Measurements from ENCODE around the gene SEMA3B.

SEMA3B gene

DNA sequence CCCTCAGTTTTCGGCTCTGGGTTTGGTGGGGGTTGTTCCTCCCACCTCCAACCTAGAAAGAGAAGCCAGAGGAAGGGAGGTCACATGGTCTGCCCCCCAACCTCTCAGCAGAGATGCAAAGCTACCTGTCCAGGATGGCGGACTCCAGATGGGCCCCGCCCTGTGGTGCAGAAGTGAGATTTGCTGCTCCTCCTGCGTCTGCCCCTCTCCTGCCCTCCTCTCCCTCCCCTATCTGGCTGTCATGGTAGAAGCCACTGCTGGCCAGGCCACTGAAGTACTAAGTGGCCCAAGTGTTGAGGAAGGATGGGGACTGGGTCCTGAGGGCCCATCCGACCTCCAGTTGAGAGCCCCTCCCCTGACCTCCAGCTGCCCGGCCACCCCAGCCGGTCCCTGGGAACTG, 2.1 kb upstream of the SEMA3B start:
- no peaks in the 10 kb centered on the region for H3K79me2 ChIP-seq (ENCODE audit: control insufficient read depth, low read length)
- no peaks in the 10 kb centered on the region for H3K36me3 ChIP-seq (ENCODE audit: control insufficient read depth, low read length)
- H3K27me3 ChIP-seq (ENCODE audit: control insufficient read depth, low read length), result peaks cover 35% of the 10 kb centered on the region
- no peaks in the 10 kb centered on the region for H3F3A ChIP-seq (ENCODE audit: control insufficient read depth, insufficient read depth)
- H4K20me1 ChIP-seq (ENCODE audit: control insufficient read depth, insufficient read depth, low read depth, low read length), result no peaks in the 10 kb centered on the region
- no peak overlapping the region for H3K4me2 ChIP-seq (ENCODE audit: low read length)
- H3K9me2 ChIP-seq (replicated peaks; ENCODE audit: control insufficient read depth, low read length), result no peaks in the 10 kb centered on the region
- no peaks in the 10 kb centered on the region for H3K9me3 ChIP-seq (ENCODE audit: control insufficient read depth, insufficient read depth, low read length)
- no peak overlapping the region for H3K27ac ChIP-seq (ENCODE audit: low read depth, low read length)
- TF ChIP-seq, protein P1, sequence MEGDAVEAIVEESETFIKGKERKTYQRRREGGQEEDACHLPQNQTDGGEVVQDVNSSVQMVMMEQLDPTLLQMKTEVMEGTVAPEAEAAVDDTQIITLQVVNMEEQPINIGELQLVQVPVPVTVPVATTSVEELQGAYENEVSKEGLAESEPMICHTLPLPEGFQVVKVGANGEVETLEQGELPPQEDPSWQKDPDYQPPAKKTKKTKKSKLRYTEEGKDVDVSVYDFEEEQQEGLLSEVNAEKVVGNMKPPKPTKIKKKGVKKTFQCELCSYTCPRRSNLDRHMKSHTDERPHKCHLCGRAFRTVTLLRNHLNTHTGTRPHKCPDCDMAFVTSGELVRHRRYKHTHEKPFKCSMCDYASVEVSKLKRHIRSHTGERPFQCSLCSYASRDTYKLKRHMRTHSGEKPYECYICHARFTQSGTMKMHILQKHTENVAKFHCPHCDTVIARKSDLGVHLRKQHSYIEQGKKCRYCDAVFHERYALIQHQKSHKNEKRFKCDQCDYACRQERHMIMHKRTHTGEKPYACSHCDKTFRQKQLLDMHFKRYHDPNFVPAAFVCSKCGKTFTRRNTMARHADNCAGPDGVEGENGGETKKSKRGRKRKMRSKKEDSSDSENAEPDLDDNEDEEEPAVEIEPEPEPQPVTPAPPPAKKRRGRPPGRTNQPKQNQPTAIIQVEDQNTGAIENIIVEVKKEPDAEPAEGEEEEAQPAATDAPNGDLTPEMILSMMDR (IDR thresholded peaks at IDR 0.05; ENCODE audit: low read depth, low read length, poor library complexity, severe bottlenecking), result no peak
- no peak for TF ChIP-seq EZH2phosphoT487 (IDR thresholded peaks at IDR 0.05; ENCODE audit: borderline replicate concordance, low read length)
- no peaks in the 10 kb centered on the region for H3K4me1 ChIP-seq (ENCODE audit: control insufficient read depth, low read length)
- H3K4me3 ChIP-seq (ENCODE audit: low read length), result no peak overlapping the region

DNA sequence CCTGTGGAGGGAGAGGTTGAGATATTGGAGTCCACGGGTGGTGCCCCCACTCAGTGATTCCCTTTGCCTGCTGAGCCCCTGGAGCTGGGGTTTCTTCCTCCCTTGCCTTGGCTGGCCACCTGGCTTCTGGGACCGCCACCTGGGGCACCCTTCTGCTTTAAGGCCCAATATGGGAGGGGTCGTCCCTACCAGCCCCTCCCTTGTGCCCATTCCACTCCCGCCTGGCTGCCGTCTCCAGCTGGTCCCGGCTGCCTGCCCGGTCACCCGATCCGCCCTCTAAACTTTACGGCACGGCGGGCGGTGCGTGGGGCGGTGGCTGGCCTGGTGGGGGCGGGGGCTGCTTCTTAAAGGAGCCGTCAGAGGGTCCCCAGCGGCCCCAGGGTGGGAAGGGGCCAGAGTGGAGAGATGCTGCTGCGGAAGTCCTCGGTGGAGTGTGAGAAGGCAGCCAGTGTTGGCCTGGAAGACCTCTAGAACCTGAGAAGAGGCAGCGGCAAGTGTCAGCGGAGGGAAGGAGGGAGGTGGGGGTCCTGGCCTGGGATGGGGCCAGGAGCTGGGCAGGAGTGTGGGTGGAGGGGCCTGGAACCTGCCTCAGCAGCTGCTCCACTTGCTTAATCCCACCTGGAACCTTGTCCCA, 1.6 kb upstream of the SEMA3B start:
- no peaks in the 10 kb centered on the region for H3K4me1 ChIP-seq (ENCODE audit: control insufficient read depth, low read length)
- no peak overlapping the region for H3K4me3 ChIP-seq (ENCODE audit: low read length)
- no peaks in the 10 kb centered on the region for H3F3A ChIP-seq (ENCODE audit: control insufficient read depth, insufficient read depth)
- H3K4me2 ChIP-seq (ENCODE audit: low read length), result no peak overlapping the region
- H3K36me3 ChIP-seq (ENCODE audit: control insufficient read depth, low read length), result no peaks in the 10 kb centered on the region
- H3K27me3 ChIP-seq (ENCODE audit: control insufficient read depth, low read length), result peaks cover 35% of the 10 kb centered on the region
- H4K20me1 ChIP-seq (ENCODE audit: control insufficient read depth, insufficient read depth, low read depth, low read length), result no peaks in the 10 kb centered on the region
- no peaks in the 10 kb centered on the region for H3K79me2 ChIP-seq (ENCODE audit: control insufficient read depth, low read length)
- no peaks in the 10 kb centered on the region for H3K9me2 ChIP-seq (replicated peaks; ENCODE audit: control insufficient read depth, low read length)
- no peaks in the 10 kb centered on the region for H3K9me3 ChIP-seq (ENCODE audit: control insufficient read depth, insufficient read depth, low read length)
- no peak for TF ChIP-seq EZH2phosphoT487 (IDR thresholded peaks at IDR 0.05; ENCODE audit: borderline replicate concordance, low read length)
- TF ChIP-seq, protein P1 (IDR thresholded peaks at IDR 0.05; ENCODE audit: low read depth, low read length, poor library complexity, severe bottlenecking), result no peak
- no peak overlapping the region for H3K27ac ChIP-seq (ENCODE audit: low read depth, low read length)

DNA sequence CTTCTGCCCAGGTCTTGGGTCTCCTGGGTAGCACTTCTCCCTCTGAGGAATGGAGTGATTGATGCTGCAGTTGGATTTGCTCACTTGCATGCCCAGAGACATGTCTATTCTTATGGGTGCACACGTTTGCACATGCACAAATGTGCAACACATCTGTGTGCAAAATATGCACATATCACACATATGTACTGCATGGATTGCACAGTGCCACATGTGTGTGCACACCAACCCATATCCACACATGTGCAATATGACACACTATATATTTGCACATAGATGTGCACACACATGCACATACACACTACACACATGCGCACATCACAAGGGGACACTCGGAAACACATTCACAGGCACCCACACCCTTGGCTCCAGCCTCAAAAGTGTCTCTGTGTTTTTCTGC, 671 bp upstream of the SEMA3B start:
- H3K36me3 ChIP-seq (ENCODE audit: control insufficient read depth, low read length), result no peaks in the 10 kb centered on the region
- TF ChIP-seq, protein P1 (IDR thresholded peaks at IDR 0.05; ENCODE audit: low read depth, low read length, poor library complexity, severe bottlenecking), result no peak
- no peak for TF ChIP-seq EZH2phosphoT487 (IDR thresholded peaks at IDR 0.05; ENCODE audit: borderline replicate concordance, low read length)
- no peak overlapping the region for H3K4me3 ChIP-seq (ENCODE audit: low read length)
- no peak overlapping the region for H3K4me2 ChIP-seq (ENCODE audit: low read length)
- H3F3A ChIP-seq (ENCODE audit: control insufficient read depth, insufficient read depth), result no peaks in the 10 kb centered on the region
- H3K27ac ChIP-seq (ENCODE audit: low read depth, low read length), result no peak overlapping the region
- no peaks in the 10 kb centered on the region for H3K79me2 ChIP-seq (ENCODE audit: control insufficient read depth, low read length)
- no peaks in the 10 kb centered on the region for H3K9me3 ChIP-seq (ENCODE audit: control insufficient read depth, insufficient read depth, low read length)
- H3K9me2 ChIP-seq (replicated peaks; ENCODE audit: control insufficient read depth, low read length), result no peaks in the 10 kb centered on the region
- peaks cover 5% of the 10 kb centered on the region for H3K4me1 ChIP-seq (ENCODE audit: control insufficient read depth, low read length)
- no peaks in the 10 kb centered on the region for H4K20me1 ChIP-seq (ENCODE audit: control insufficient read depth, insufficient read depth, low read depth, low read length)
- H3K27me3 ChIP-seq (ENCODE audit: control insufficient read depth, low read length), result peaks cover 39% of the 10 kb centered on the region
